KMS-11 (cell line): Measurements from ENCODE around the gene OR8G5.

ENCODE experiments used
- H2AFZ ChIP-seq: fragments of 200-600 bp; sonication (generic); 2 replicates; pipeline ENCODE4 v1.6.1; 2016; ENCODE audit warnings: antibody characterized with exemption, mixed run types, low read depth
- H3K27ac ChIP-seq: fragments of 200-600 bp; sonication (generic); 2 replicates; pipeline ENCODE4 v1.6.1; 2016; ENCODE audit warnings: mild to moderate bottlenecking, mixed run types
- H3K27me3 ChIP-seq: fragments of 200-600 bp; sonication (generic); 2 replicates; pipeline ENCODE4 v1.6.1; 2017; ENCODE audit warnings: mild to moderate bottlenecking, low read depth, mixed run types, moderate library complexity; ENCODE audit not compliant: insufficient read depth
- H3K36me3 ChIP-seq: fragments of 200-600 bp; sonication (generic); 2 replicates; pipeline ENCODE4 v1.6.1; 2017; ENCODE audit warnings: mild to moderate bottlenecking, mixed run types; ENCODE audit not compliant: insufficient read depth
- H3K4me1 ChIP-seq: fragments of 200-600 bp; sonication (generic); 2 replicates; pipeline ENCODE4 v1.6.1; 2016; ENCODE audit warnings: mild to moderate bottlenecking, low read depth, mixed run types; ENCODE audit not compliant: poor library complexity, severe bottlenecking
- H3K4me2 ChIP-seq: fragments of 200-600 bp; sonication (generic); 2 replicates; pipeline ENCODE4 v1.7.0; 2016; ENCODE audit warnings: mild to moderate bottlenecking, mixed run types
- H3K4me3 ChIP-seq: fragments of 200-600 bp; sonication (generic); IDR thresholded peaks from 2 replicates; pipeline ENCODE4 v1.6.1; 2017; ENCODE audit warnings: low read depth, low read length, mixed read lengths; ENCODE audit not compliant: insufficient read depth
- H3K79me2 ChIP-seq: fragments of 200-600 bp; sonication (generic); 2 replicates; pipeline ENCODE4 v1.6.1; 2016; ENCODE audit warnings: low read depth, mixed run types; ENCODE audit not compliant: insufficient read depth
- H3K9ac ChIP-seq: fragments of 200-600 bp; sonication (generic); 2 replicates; pipeline ENCODE4 v1.6.1; 2016; ENCODE audit warnings: mild to moderate bottlenecking, mixed run types
- H4K20me1 ChIP-seq: fragments of 200-600 bp; sonication (generic); 2 replicates; pipeline ENCODE4 v1.6.1; 2016; ENCODE audit warnings: mild to moderate bottlenecking, mixed run types; ENCODE audit not compliant: insufficient read depth
- TF ChIP-seq, protein P1 (sequence below): fragments of 200-600 bp; sonication (generic); conservative IDR thresholded peaks from 2 replicates; pipeline ENCODE4 v1.6.1; 2017; ENCODE audit warnings: low read depth, mild to moderate bottlenecking, antibody characterized with exemption, low read length, moderate library complexity, mixed read lengths

OR8G5 gene

DNA sequence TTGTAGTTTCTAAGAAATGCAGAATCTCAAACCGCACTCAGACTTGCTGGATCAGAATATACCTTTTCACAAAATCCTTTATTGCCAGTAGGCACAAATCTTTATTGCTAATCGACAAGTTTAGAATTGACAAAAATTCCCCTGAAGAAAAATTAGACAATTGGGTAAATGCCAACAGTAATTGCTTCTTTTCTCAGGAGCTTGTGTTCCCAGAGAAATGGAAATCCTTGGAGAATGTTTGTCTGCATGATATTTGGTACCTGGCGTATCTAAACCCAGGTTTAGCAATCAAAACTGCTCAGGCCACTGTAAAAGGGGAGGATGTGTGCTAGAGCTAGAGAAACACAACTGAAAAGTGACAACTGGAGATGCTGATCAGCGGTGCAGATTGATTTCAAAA lies at the start of gene OR8G5:
Gene OR8G5 (plus strand): TSS at position 301 of the 400 bp plus-strand sequence. CDS start 8,556 bp downstream, outside the sequence.
- H3K4me3 ChIP-seq, result no peak within 1 kb of the TSS
- H3K4me1 ChIP-seq, result no peaks in the 10 kb centered on the region
- H3K27me3 ChIP-seq, result no peaks in the 10 kb centered on the region
- H3K36me3 ChIP-seq, result no peaks in the 10 kb centered on the region
- H3K9ac ChIP-seq, result no peak within 1 kb of the TSS
- no peak within 1 kb of the TSS for H2AFZ ChIP-seq
- H3K4me2 ChIP-seq, result no peak within 1 kb of the TSS
- no peaks in the 10 kb centered on the region for H3K79me2 ChIP-seq
- TF ChIP-seq, protein P1, sequence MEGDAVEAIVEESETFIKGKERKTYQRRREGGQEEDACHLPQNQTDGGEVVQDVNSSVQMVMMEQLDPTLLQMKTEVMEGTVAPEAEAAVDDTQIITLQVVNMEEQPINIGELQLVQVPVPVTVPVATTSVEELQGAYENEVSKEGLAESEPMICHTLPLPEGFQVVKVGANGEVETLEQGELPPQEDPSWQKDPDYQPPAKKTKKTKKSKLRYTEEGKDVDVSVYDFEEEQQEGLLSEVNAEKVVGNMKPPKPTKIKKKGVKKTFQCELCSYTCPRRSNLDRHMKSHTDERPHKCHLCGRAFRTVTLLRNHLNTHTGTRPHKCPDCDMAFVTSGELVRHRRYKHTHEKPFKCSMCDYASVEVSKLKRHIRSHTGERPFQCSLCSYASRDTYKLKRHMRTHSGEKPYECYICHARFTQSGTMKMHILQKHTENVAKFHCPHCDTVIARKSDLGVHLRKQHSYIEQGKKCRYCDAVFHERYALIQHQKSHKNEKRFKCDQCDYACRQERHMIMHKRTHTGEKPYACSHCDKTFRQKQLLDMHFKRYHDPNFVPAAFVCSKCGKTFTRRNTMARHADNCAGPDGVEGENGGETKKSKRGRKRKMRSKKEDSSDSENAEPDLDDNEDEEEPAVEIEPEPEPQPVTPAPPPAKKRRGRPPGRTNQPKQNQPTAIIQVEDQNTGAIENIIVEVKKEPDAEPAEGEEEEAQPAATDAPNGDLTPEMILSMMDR, result no peak
- no peak within 1 kb of the TSS for H3K27ac ChIP-seq
- H4K20me1 ChIP-seq, result no peaks in the 10 kb centered on the region

DNA sequence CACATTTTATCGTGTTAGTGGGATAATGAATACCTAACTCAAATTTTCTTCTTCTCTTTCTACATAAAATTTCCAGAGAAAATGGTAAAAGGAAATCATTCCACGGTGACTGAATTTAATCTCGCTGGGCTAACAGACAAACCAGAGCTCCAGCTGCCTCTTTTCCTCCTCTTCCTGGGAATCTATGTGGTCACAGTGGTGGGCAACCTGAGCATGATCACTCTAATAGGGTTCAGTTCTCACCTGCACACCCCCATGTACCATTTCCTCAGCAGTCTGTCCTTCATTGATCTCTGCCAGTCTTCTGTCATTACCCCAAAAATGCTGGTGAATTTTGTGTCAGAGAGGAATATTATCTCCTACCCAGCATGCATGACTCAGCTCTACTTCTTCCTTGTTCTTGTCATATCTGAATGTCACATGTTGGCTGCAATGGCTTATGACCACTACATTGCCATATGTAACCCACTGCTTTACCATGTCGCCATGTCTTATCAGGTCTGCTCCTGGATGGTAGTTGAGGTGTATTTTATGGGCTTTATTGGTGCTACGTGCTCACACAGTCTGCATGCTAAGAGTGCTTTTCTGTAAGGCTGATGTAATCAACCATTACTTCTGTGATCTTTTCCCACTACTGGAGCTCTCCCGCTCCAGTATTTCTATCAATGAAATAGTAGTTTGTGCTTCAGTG lies 48.9 kb upstream of the OR8G5 start:
- Histone ChIP-seq H2AFZ (no peak overlapping the region), H3K4me1 (no peaks in the 10 kb centered on the region)

GRCh38 chr11:124209824-124210357 lies 46.3 kb upstream of the OR8G5 start:
- H3K4me3 ChIP-seq, result no peak overlapping the region
- no peaks in the 10 kb centered on the region for H3K27me3 ChIP-seq
- H3K79me2 ChIP-seq, result no peaks in the 10 kb centered on the region
- no peak overlapping the region for H2AFZ ChIP-seq
- H3K4me2 ChIP-seq, result no peak overlapping the region
- no peaks in the 10 kb centered on the region for H3K4me1 ChIP-seq
- H3K27ac ChIP-seq, result no peak overlapping the region
- no peaks in the 10 kb centered on the region for H3K36me3 ChIP-seq
- TF ChIP-seq, protein P1, result no peak
- H4K20me1 ChIP-seq, result no peaks in the 10 kb centered on the region
- no peak overlapping the region for H3K9ac ChIP-seq

More for the DNA sequence above, 48.9 kb upstream of the OR8G5 start:
- no peaks in the 10 kb centered on the region for H4K20me1 ChIP-seq
- H3K9ac ChIP-seq, result no peak overlapping the region
- TF ChIP-seq, protein P1, result no peak
- H3K79me2 ChIP-seq, result no peaks in the 10 kb centered on the region
- no peaks in the 10 kb centered on the region for H3K36me3 ChIP-seq
- no peak overlapping the region for H3K4me3 ChIP-seq
- H3K27ac ChIP-seq, result no peak overlapping the region
- no peaks in the 10 kb centered on the region for H3K27me3 ChIP-seq
- no peak overlapping the region for H3K4me2 ChIP-seq

DNA sequence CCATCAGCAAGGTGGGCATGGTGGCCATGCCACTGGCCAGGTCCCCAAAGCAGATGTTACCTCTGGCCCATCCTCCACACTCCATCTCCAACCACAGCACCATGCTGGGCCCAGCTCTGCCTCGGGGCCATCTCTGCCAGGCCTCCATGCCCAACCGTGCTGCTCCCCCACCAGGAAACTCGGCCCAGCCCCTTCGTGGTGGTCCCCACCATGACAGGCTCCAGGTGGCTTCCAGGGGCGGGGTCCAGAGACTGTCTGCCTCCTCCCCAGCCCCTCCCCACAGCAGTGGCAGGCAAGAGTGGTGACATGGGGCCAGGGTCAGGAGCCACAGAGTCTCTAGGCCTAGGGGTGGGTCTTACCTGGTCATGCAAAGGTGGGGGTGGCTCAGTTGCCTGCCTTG lies 45.8 kb upstream of the OR8G5 start:
- TF ChIP-seq, protein P1, result no peak
- Histone ChIP-seq H3K36me3 (no peaks in the 10 kb centered on the region), H3K4me1 (no peaks in the 10 kb centered on the region), H3K27me3 (no peaks in the 10 kb centered on the region), H4K20me1 (no peaks in the 10 kb centered on the region), H3K27ac (no peak overlapping the region), H3K4me2 (no peak overlapping the region), H3K4me3 (no peak overlapping the region), H3K79me2 (no peaks in the 10 kb centered on the region), H2AFZ (no peak overlapping the region), H3K9ac (no peak overlapping the region)
